GM12878 (cell line): ENCODE results near the gene PLCB4. TPM values are rescaled to one million over a fixed set of nuclear protein-coding genes. Genes with fewer than 3 reads are reported as not detected.

Experiments used
- ATAC-seq: fragments of 200-7000 bp; cut with Tn5 transposase; 3 replicates; pipeline ENCODE4 v1.9.1; 2020; ENCODE audit warnings: mild to moderate bottlenecking, moderate library complexity
- BruUV-seq: library from RNA; stranded (reverse); fragments of 400-500 nt; replicated peaks from 2 replicates; lab custom pipeline; 2021; lab: Mats Ljungman, UMichigan
- CTCF ChIA-PET: fragments of 300-600 bp; sonication (Branson Sonifier 250); formaldehyde crosslinking; extraction: SDS; loops from one replicate; lab custom pipeline; 2021; ENCODE audit warnings: inconsistent platforms; lab: Yijun Ruan, JAX
- POLR2A ChIA-PET: fragments of 350-600 bp; formaldehyde crosslinking; extraction: SDS; loops from one replicate; lab custom pipeline; 2021; ENCODE audit warnings: inconsistent platforms; lab: Charles Lee
- RAD21 ChIA-PET: fragments of 300-600 bp; sonication (Branson Sonifier 250); formaldehyde crosslinking; loops from one replicate; lab custom pipeline; 2023; ENCODE audit warnings: antibody characterized with exemption; ENCODE audit not compliant: unreplicated experiment; lab: Charles Lee
- SMC1A ChIA-PET: fragments of 300-600 bp; sonication (Branson Sonifier 250); formaldehyde crosslinking; loops from one replicate; lab custom pipeline; 2023; ENCODE audit not compliant: unreplicated experiment, uncharacterized antibody; lab: Charles Lee
- DNase-seq: peaks from one replicate; pipeline ENCODE4 v3.0.0-alpha.2; 2011; ENCODE audit warnings: low read depth, low spot score
- FAIRE-seq: peaks from 3 replicates; lab custom pipeline; 2011; peaks lifted over from hg19 to GRCh38; lab: Jason Lieb, UNC
- H2AFZ ChIP-seq: 2 replicates; pipeline ENCODE4 v1.6.0; 2011; ENCODE audit warnings: low read depth, low read length, control low read depth; ENCODE audit not compliant: control insufficient read depth
- H3K27ac ChIP-seq: 2 replicates; pipeline ENCODE4 v1.5.1; 2011; ENCODE audit warnings: control low read depth; ENCODE audit not compliant: control insufficient read depth, insufficient read depth
- H3K27me3 ChIP-seq, 2 experiments: replicated peaks in 1 of 2; 2 replicates each; pipeline versions ENCODE4 v1.6.0 to v1.6.1; 2011; ENCODE audit warnings: low read length in 1 of 2; ENCODE audit not compliant: control insufficient read depth in 2 of 2, insufficient read depth in 2 of 2
- H3K36me3 ChIP-seq, 2 experiments: 2 replicates each; pipeline ENCODE4 v1.5.1; 2011; ENCODE audit warnings: low read length in 1 of 2; ENCODE audit not compliant: control insufficient read depth in 2 of 2, insufficient read depth in 2 of 2
- H3K4me1 ChIP-seq: 2 replicates; pipeline ENCODE4 v1.6.1; 2011; ENCODE audit warnings: mild to moderate bottlenecking, low read length, moderate library complexity, mixed read lengths; ENCODE audit not compliant: control insufficient read depth, insufficient read depth
- H3K4me2 ChIP-seq: 2 replicates; pipeline ENCODE4 v1.6.0; 2011; ENCODE audit warnings: control low read depth; ENCODE audit not compliant: control insufficient read depth, insufficient read depth
- H3K4me3 ChIP-seq: fragments of 200-600 bp; sonication (generic); 2 replicates; pipeline ENCODE4 v1.5.1; 2016
- H3K79me2 ChIP-seq: 2 replicates; pipeline ENCODE4 v1.6.0; 2011; ENCODE audit warnings: low read length; ENCODE audit not compliant: control insufficient read depth, insufficient read depth
- H3K9ac ChIP-seq: 2 replicates; pipeline ENCODE4 v1.8.0; 2011; ENCODE audit warnings: low read length, control low read depth, mixed read lengths; ENCODE audit not compliant: control insufficient read depth, insufficient read depth
- H3K9me3 ChIP-seq: replicated peaks from 3 replicates; pipeline ENCODE4 v1.5.1; 2011; ENCODE audit warnings: mild to moderate bottlenecking, low read length; ENCODE audit not compliant: control insufficient read depth, insufficient read depth
- H4K20me1 ChIP-seq: 2 replicates; pipeline ENCODE4 v1.6.0; 2011; ENCODE audit not compliant: control insufficient read depth, insufficient read depth
- BCL11A ChIP-seq: IDR thresholded peaks from 2 replicates; pipeline ENCODE4 v1.6.1; 2011; ENCODE audit warnings: low read depth, low read length
- BCL3 ChIP-seq: IDR thresholded peaks from 2 replicates; pipeline ENCODE4 v1.6.1; 2011; ENCODE audit warnings: borderline replicate concordance, low read depth, mild to moderate bottlenecking, moderate library complexity, low read length; ENCODE audit not compliant: insufficient read depth, poor library complexity, severe bottlenecking
- JUND ChIP-seq: IDR thresholded peaks from 2 replicates; pipeline ENCODE4 v1.6.1; 2012; ENCODE audit warnings: low read depth, mild to moderate bottlenecking, low read length, improper control_type of control experiment, moderate library complexity
- LARP7 ChIP-seq: fragments of 450-650 bp; IDR thresholded peaks from 2 replicates; pipeline ENCODE4 v1.6.1; 2017; ENCODE audit warnings: mild to moderate bottlenecking
- NFYA ChIP-seq: IDR thresholded peaks from 2 replicates; pipeline ENCODE4 v1.6.1; 2011; ENCODE audit warnings: low read depth, mild to moderate bottlenecking, low read length, improper control_type of control experiment, borderline replicate concordance
- NKRF ChIP-seq: fragments of 450-650 bp; conservative IDR thresholded peaks from 2 replicates; pipeline ENCODE4 v1.6.1; 2017; ENCODE audit warnings: mild to moderate bottlenecking, moderate library complexity
- PAX5 ChIP-seq: IDR thresholded peaks from 2 replicates; pipeline ENCODE4 v1.6.1; 2011; ENCODE audit warnings: low read depth, low read length, borderline replicate concordance
- RAD21 ChIP-seq: IDR thresholded peaks from 2 replicates; pipeline ENCODE4 v1.6.1; 2011; ENCODE audit warnings: mild to moderate bottlenecking, low read depth, low read length, moderate library complexity; ENCODE audit not compliant: insufficient read depth
- SMAD1 ChIP-seq: fragments of 450-650 bp; IDR thresholded peaks from 2 replicates; pipeline ENCODE4 v1.6.1; 2018; ENCODE audit warnings: mild to moderate bottlenecking, low read depth; ENCODE audit not compliant: partially characterized antibody
- TARDBP ChIP-seq: IDR thresholded peaks from 2 replicates; pipeline ENCODE4 v1.6.1; 2016; ENCODE audit warnings: borderline replicate concordance
- TCF3 ChIP-seq: IDR thresholded peaks from 2 replicates; pipeline ENCODE4 v1.6.1; 2012; ENCODE audit warnings: low read depth, mild to moderate bottlenecking, low read length, borderline replicate concordance; ENCODE audit not compliant: insufficient read depth
- WGBS: methylation state at CpG from one replicate; pipeline ENCODE4 v1.1.6; 2016; ENCODE audit warnings: low lambda C conversion rate; ENCODE audit not compliant: insufficient replicate concordance, insufficient coverage; ENCODE audit errors: missing lambda C conversion rate; 5-methylcytosine and 5-hydroxymethylcytosine counted together
- in situ Hi-C: fragments of 300-500 bp; cut with MboI; formaldehyde crosslinking; loops from 9 replicates; pipeline ENCODE4 v1.14.3; 2018; ENCODE audit warnings: mixed read lengths
- intact Hi-C: fragments of 100-400 bp; cut with micrococcal nuclease; formaldehyde crosslinking; loops from one replicate; pipeline ENCODE4 v1.14.2; 2022; ENCODE audit not compliant: unreplicated experiment
- polyA plus RNA-seq, 11 experiments: library from polyadenylated mRNA; depleted of rRNA in 4 of 11; unstranded in 6 of 11; stranded (reverse) in 5 of 11; fragments of >200 nt; fragmentation: Nextera tagmentation in 4 of 11; fragmentation: Illumina TruSeq in 1 of 11; extraction: Ambion mirVana in 4 of 11; extraction: Trizol in 1 of 11; gene quantifications; 1 replicate in 1 of 11; 2 replicates in 10 of 11; pipeline versions ENCODE4 v1.2.1 to v1.2.3, GENCODE V29; 2011 to 2016; ENCODE audit warnings: inconsistent platforms in 2 of 11, missing spikeins in 2 of 11, low read depth in 1 of 11
- total RNA-seq, 4 experiments: library from RNA; depleted of rRNA in 3 of 4; stranded (reverse); fragments of >200 nt in 3 of 4; fragmentation: Illumina TruSeq in 1 of 4; extraction: Trizol in 1 of 4; gene quantifications; 2 replicates each; pipeline versions ENCODE4 v1.2.1 to v1.2.3, GENCODE V29; 2013 to 2021

PLCB4 gene
- total and polyA plus RNA-seq, 10 of the 15 experiments (the other 5 are each of a cell fraction or from before 2014, with no cell fraction given), result not detected

- TF ChIP-seq NKRF (no peak), LARP7 (no peak), TCF3 (no peak)
These were observed 421.3 kb downstream of the PLCB4 start (continued) for GRCh38 chr20:9490161-9490560.

- in situ Hi-C loops (no loop called here), intact Hi-C loops (no loop called here)
- Histone ChIP-seq H3K36me3 (no peaks in the 10 kb centered on the region), H3K4me3 (no peak overlapping the region), H2AFZ (no peak overlapping the region), H3K9ac (no peak overlapping the region), H3K4me2 (no peak overlapping the region), H3K9me3 (no peaks in the 10 kb centered on the region; the same call in 2 of the 3 replicates), H4K20me1 (no peaks in the 10 kb centered on the region), H3K79me2 (no peaks in the 10 kb centered on the region), H3K4me1 (no peaks in the 10 kb centered on the region), H3K27ac (no peak overlapping the region), H3K27me3 (no peaks in the 10 kb centered on the region; a peak in 2 of 4 replicates)
- ATAC-seq, result no peak
- CTCF ChIA-PET, result interaction anchor here (0.6 kb wide), 1 partner anchor 292 kb away, joined by 3 read pairs; no protein-coding TSS in a partner anchor
- no peak for FAIRE-seq
- 7% methylated on average over 3 of the region's 3 CpGs for WGBS
- SMC1A ChIA-PET, result no interaction called here
- no peak for DNase-seq
- no peak for TF ChIP-seq PAX5
- TF ChIP-seq BCL11A, result no peak
- TF ChIP-seq RAD21, result no peak
- no peak for TF ChIP-seq TARDBP
- no peak for TF ChIP-seq NFYA
- TF ChIP-seq SMAD1, result no peak
- no peak for TF ChIP-seq JUND
- TF ChIP-seq BCL3, result no peak
- RAD21 ChIA-PET, result no interaction called here
- no TSS peak for BruUV-seq
- POLR2A ChIA-PET, result no interaction called here
These were observed 421.7 kb downstream of the PLCB4 start for GRCh38 chr20:9490631-9491030.
